Bronchus fibroblast of lung (primary cell): Measurements from ENCODE around the gene PCBP1. TPM values are rescaled to one million over a fixed set of nuclear protein-coding genes. Genes with fewer than 3 reads are reported as not detected.

Experiments used
- total RNA-seq: library from RNA; depleted of rRNA; stranded (reverse); fragments of >200 nt; gene quantifications from 2 replicates; pipeline ENCODE4 v1.2.3, GENCODE V29; 2015

Gene PCBP1
- total RNA-seq: 99.7 and 109 TPM in 2 replicates

GRCh38 chr2:70086838-70087701 lies at the start of gene PCBP1:
Gene PCBP1 (plus strand): TSS chr2:70087477. CDS start chr2:70087744, 267 bp downstream.

Other genes starting within 250 kb of the PCBP1 start
- 51.0 and 85.2 TPM in 2 replicates for gene SNRNP27, start 193.5 kb upstream of the PCBP1 start, total RNA-seq
- gene MXD1, start 172.4 kb upstream of the PCBP1 start, total RNA-seq: 1.3 and 2.2 TPM in 2 replicates
- 0.34 TPM in 1 of 2 replicates, not detected in the other for gene ASPRV1, start 125.8 kb upstream of the PCBP1 start, total RNA-seq
- gene C2orf42, start 103.5 kb downstream of the PCBP1 start, total RNA-seq: 6.4 and 11.1 TPM in 2 replicates
- 46.2 and 56.2 TPM in 2 replicates for gene TIA1, start 161.2 kb downstream of the PCBP1 start, total RNA-seq
- gene PCYOX1, start 170.7 kb downstream of the PCBP1 start, total RNA-seq: 21.3 and 24.9 TPM in 2 replicates
- 321 and 448 TPM in 2 replicates for gene SNRPG, start 206.3 kb downstream of the PCBP1 start, total RNA-seq
- gene FAM136A, start 214.6 kb downstream of the PCBP1 start, total RNA-seq: 28.4 and 36.0 TPM in 2 replicates